BJ (cell line): ENCODE data around the gene SLC45A1. TPM values are rescaled to one million over a fixed set of nuclear protein-coding genes. Genes with fewer than 3 reads are reported as not detected.

Experiments
- CTCF ChIA-PET: fragments of 350-600 bp; formaldehyde crosslinking; extraction: SDS; loops from one replicate; lab custom pipeline; 2021; ENCODE audit warnings: antibody characterized with exemption, inconsistent platforms; lab: Yijun Ruan, JAX
- POLR2A ChIA-PET: fragments of 300-600 bp; sonication (Branson Sonifier 250); formaldehyde crosslinking; extraction: SDS; loops from one replicate; lab custom pipeline; 2021; ENCODE audit warnings: antibody characterized with exemption; lab: Charles Lee
- DNase-seq: peaks from one replicate; pipeline ENCODE4 v3.0.0-alpha.2; 2011; ENCODE audit warnings: low read depth
- H3K27me3 ChIP-seq: 2 replicates; pipeline ENCODE4 v1.6.0; 2011; ENCODE audit warnings: low read length; ENCODE audit not compliant: control insufficient read depth, insufficient read depth
- H3K36me3 ChIP-seq: 2 replicates; pipeline ENCODE4 v1.5.1; 2011; ENCODE audit warnings: low read length; ENCODE audit not compliant: control insufficient read depth, insufficient read depth
- H3K4me3 ChIP-seq: 2 replicates; pipeline ENCODE4 v1.5.1; 2011; ENCODE audit warnings: low read depth, mild to moderate bottlenecking, control low read depth, low read length
- polyA plus RNA-seq: library from polyadenylated mRNA; depleted of rRNA; stranded (reverse); fragments of >200 nt; gene quantifications from 2 replicates; pipeline ENCODE4 v1.2.3, GENCODE V29; 2011
- TF ChIP-seq, protein P1 (sequence below): IDR thresholded peaks from 2 replicates; pipeline ENCODE4 v1.5.1; 2011; ENCODE audit warnings: low read depth, mild to moderate bottlenecking, control low read depth, inconsistent platforms, low read length, moderate library complexity; ENCODE audit not compliant: insufficient read depth

SLC45A1 gene
- polyA plus RNA-seq, 1 experiment = 1.4 TPM

DNA sequence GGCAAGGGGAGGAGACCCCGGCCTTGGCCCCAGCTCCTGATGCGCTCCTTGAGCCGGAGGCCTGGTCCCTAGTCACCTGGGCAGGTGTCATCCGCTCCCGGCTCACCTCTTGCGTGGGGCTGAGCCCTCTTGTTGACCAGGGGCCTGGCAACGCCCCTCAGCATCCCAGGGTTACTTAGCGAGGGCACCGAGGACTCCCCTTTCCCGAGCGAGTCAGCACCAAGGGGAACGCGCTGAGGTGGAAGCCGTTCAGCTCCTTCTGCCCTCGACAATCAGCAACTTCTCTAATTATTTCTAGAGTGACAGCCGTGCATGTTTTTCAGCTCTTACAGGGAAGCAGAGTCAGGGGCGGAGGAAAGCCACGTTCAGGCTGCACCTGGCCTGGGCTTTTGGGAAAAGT is 522 bp downstream of the SLC45A1 start:
- no peak for DNase-seq
- TF ChIP-seq, protein P1, sequence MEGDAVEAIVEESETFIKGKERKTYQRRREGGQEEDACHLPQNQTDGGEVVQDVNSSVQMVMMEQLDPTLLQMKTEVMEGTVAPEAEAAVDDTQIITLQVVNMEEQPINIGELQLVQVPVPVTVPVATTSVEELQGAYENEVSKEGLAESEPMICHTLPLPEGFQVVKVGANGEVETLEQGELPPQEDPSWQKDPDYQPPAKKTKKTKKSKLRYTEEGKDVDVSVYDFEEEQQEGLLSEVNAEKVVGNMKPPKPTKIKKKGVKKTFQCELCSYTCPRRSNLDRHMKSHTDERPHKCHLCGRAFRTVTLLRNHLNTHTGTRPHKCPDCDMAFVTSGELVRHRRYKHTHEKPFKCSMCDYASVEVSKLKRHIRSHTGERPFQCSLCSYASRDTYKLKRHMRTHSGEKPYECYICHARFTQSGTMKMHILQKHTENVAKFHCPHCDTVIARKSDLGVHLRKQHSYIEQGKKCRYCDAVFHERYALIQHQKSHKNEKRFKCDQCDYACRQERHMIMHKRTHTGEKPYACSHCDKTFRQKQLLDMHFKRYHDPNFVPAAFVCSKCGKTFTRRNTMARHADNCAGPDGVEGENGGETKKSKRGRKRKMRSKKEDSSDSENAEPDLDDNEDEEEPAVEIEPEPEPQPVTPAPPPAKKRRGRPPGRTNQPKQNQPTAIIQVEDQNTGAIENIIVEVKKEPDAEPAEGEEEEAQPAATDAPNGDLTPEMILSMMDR = no peak
- Histone ChIP-seq H3K4me3 (peak overlapping the region; percentile 73), H3K36me3 (no peaks in the 10 kb centered on the region), H3K27me3 (no peaks in the 10 kb centered on the region)
- ChIA-PET CTCF (interaction anchor here (0.7 to 7.0 kb wide), 6 partner anchors 16 to 409 kb away, joined by 3 to 114 read pairs (median 3); no protein-coding TSS in a partner anchor), POLR2A (no interaction called here)

DNA sequence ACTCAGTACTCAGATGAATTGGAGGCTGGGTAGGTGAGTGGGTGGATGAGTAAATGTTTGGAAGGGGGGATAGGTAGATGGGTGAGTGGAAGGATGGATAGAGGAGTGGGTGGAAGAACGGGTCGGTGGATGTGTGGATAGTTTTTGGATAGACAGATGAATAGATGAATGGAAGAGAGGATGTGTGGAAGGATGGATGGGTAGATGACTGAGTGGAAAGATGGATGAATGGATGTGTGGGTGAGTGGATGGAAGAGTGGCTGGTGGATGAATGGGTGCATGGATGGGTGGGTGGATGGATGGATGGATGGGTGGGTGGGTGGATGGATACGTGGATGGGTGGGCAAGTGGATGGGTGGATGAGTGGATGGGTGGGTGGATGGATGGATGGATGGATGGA is 3.7 kb downstream of the SLC45A1 start:
- DNase-seq = no peak
- ChIA-PET POLR2A (no interaction called here), CTCF (no interaction called here)
- no peaks in the 10 kb centered on the region for H3K36me3 ChIP-seq
- no peak overlapping the region for H3K4me3 ChIP-seq
- TF ChIP-seq, protein P1 = no peak
- no peaks in the 10 kb centered on the region for H3K27me3 ChIP-seq

DNA sequence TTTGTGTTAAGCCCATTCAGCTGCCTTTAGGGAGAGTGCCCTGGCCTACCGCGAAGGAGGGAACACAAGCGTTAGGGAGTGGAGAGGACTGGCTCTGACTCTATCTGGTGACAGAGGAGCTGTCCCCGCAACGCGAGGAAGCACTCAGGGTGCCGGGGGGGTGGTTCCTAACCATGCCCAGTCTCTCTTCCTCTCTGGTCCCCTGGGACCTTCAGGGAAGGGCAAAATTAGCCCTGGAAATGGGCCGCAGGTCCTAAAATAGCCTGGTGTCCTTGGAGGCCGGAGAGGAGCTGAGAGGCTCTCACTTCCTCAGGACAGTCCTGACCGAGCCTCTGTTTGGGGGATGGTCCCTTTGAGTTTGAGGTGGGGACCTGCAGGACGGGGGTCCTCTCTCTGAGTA is 5.8 kb downstream of the SLC45A1 start:
- POLR2A ChIA-PET = no interaction called here
- DNase-seq = no peak
- no peaks in the 10 kb centered on the region for H3K27me3 ChIP-seq
- TF ChIP-seq, protein P1 = no peak
- H3K36me3 ChIP-seq = no peaks in the 10 kb centered on the region
- no peak overlapping the region for H3K4me3 ChIP-seq
- CTCF ChIA-PET = interaction anchor here (0.8 to 2.4 kb wide), 2 partner anchors 9 to 348 kb away, joined by 3 to 9 read pairs; no protein-coding TSS in a partner anchor

DNA sequence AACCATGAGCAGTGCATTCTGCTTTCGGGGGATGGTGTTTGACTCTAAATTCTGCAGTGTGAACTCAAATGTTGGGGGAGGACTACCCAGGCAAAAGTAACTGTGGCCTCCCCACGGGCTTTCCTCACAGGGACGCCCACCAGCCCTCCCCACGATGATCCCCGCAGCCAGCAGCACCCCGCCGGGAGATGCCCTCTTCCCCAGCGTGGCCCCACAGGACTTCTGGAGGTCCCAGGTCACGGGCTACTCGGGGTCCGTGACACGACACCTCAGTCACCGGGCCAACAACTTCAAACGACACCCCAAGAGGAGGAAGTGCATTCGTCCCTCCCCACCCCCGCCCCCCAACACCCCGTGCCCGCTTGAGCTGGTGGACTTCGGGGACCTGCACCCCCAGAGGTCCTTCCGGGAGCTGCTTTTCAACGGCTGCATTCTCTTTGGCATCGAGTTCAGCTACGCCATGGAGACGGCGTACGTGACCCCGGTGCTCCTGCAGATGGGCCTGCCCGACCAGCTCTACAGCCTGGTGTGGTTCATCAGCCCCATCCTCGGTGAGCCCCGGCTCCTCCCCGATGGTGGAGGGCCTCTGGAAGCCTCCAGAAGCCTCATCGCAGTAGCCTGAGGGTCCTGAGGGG is 6.4 kb downstream of the SLC45A1 start:
- Histone ChIP-seq H3K27me3 (no peaks in the 10 kb centered on the region), H3K36me3 (no peaks in the 10 kb centered on the region), H3K4me3 (no peak overlapping the region)
- CTCF ChIA-PET = interaction anchor here (0.7 to 2.4 kb wide), 3 partner anchors 10 to 18 kb away, joined by 3 to 9 read pairs (median 3); no protein-coding TSS in a partner anchor
- no peak for DNase-seq
- TF ChIP-seq, protein P1 = no peak
- POLR2A ChIA-PET = no interaction called here

DNA sequence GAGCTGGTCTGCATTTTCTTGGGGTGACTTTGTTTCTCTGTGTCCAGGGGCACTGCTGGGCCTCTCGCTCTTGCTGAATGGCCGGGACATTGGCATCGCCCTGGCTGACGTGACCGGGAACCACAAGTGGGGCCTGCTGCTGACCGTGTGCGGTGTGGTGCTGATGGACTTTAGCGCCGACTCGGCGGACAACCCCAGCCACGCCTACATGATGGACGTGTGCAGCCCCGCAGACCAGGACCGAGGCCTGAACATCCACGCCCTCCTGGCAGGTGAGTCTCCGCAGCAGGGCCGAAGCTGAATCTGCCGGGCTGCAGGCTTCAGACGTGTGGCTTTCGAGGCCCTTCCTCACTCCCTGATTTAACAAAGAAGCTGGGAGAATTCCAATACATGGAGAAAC is 7.9 kb downstream of the SLC45A1 start:
- Histone ChIP-seq H3K36me3 (no peaks in the 10 kb centered on the region), H3K27me3 (no peaks in the 10 kb centered on the region), H3K4me3 (no peak overlapping the region)
- no peak for DNase-seq
- TF ChIP-seq, protein P1 = no peak
- CTCF ChIA-PET = no interaction called here
- POLR2A ChIA-PET = no interaction called here
